PC-3 (cell line): ENCODE results near the gene SPOP.

ENCODE experiments used
- CTCF ChIP-seq: fragments of 300-600 bp; sonication (generic); conservative IDR thresholded peaks from 2 replicates; pipeline ENCODE4 v1.5.1; 2017; ENCODE audit warnings: antibody characterized with exemption, low read depth, mild to moderate bottlenecking, low read length
- EZH2 ChIP-seq: fragments of 300-600 bp; sonication (generic); IDR thresholded peaks from one replicate; pipeline ENCODE4 v1.6.1; 2017; ENCODE audit warnings: antibody characterized with exemption, mild to moderate bottlenecking, low read length; ENCODE audit not compliant: unreplicated experiment
- EZH2phosphoT487 ChIP-seq: fragments of 300-600 bp; sonication (generic); IDR thresholded peaks from 2 replicates; pipeline ENCODE4 v1.6.1; 2018; ENCODE audit warnings: mild to moderate bottlenecking, antibody characterized with exemption, low read length, borderline replicate concordance

DNA sequence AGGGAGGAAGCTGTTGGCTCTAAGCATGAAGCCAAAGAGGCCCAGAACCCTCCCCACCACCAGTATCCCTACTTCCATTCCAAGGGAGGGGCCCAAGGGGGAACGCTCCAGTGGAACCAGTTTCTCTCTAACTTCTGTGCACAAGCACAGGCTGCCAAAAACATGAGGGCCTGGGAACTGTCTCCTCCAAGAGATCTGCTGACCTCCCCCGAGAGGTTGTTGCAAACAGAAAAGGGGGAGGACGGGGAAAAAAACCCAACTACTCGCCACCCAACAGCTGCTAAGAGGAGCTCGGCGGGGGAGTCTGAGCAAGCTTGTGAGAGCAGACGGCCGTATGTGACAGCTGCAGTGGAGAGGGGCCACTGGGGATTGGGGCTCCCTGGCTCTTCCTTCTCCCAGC lies 45.5 kb upstream of the SPOP start:
- TF ChIP-seq CTCF (no peak), EZH2 (no peak), EZH2phosphoT487 (no peak)
